ENCODE results near the gene OR2A14. TPM values are rescaled to one million over a fixed set of nuclear protein-coding genes. Genes with fewer than 3 reads are reported as not detected.

The OR2A14 gene
- total RNA-seq, 1 experiment from 2014 or later = not detected

- CTCF ChIA-PET = no interaction called here
- intact Hi-C loops (cut with micrococcal nuclease; ENCODE audit: unreplicated experiment) (no loop called here), in situ Hi-C loops (cut with HindIII; ENCODE audit: low pct_unique_long_range_greater_than_20kb, low sequenced_read_pairs) (no loop called here)
- DNase-seq (ENCODE audit: low read depth, low spot score) (no peak), ATAC-seq (no peak)
- Histone ChIP-seq H3K4me1 (ENCODE audit: control insufficient read depth, insufficient read depth, low read length) (no peaks in the 10 kb centered on the region), H3K36me3 (ENCODE audit: control insufficient read depth, insufficient read depth, low read length) (no peaks in the 10 kb centered on the region), H3K27ac (ENCODE audit: low read length) (no peak overlapping the region), H3K4me3 (ENCODE audit: low read depth in 2 of 2, low read length in 2 of 2) (no peak overlapping the region), H3K27me3 (ENCODE audit: control insufficient read depth, insufficient read depth, low read length) (no peaks in the 10 kb centered on the region), H3K9me3 (ENCODE audit: control insufficient read depth, insufficient read depth, low read depth, low read length) (no peaks in the 10 kb centered on the region)
- POLR2A ChIA-PET = no interaction called here
- no TSS peak for BruUV-seq (replicated peaks)
- TF ChIP-seq POLR2AphosphoS5 (IDR thresholded peaks at IDR 0.05; ENCODE audit: low read depth, low read length) (no peak), TCF7L2 (IDR thresholded peaks at IDR 0.05; ENCODE audit: low read depth, low read length) (no peak), CTCF (IDR thresholded peaks at IDR 0.05) (no peak), REST (IDR thresholded peaks at IDR 0.05; ENCODE audit: insufficient read depth in 1 of 2, low read depth in 2 of 2, low read length in 1 of 2) (no peak), SIN3A (IDR thresholded peaks at IDR 0.05; ENCODE audit: borderline replicate concordance, insufficient read depth, low read depth, low read length) (no peak)
Observed at GRCh38 chr7:144087230-144087629, 35.7 kb upstream of the OR2A14 start.

GRCh38 chr7:144090667-144091066 is 32.3 kb upstream of the OR2A14 start:
- BruUV-seq (replicated peaks) = no TSS peak

More at GRCh38 chr7:144090667-144091066, 32.3 kb upstream of the OR2A14 start:
- no peak for DNase-seq (ENCODE audit: low read depth, low spot score)
- no peak overlapping the region for H3K4me3 ChIP-seq (ENCODE audit: low read depth in 2 of 2, low read length in 2 of 2)
- in situ Hi-C loops (cut with HindIII; ENCODE audit: low pct_unique_long_range_greater_than_20kb, low sequenced_read_pairs) = no loop called here
- ChIA-PET CTCF (no interaction called here), POLR2A (no interaction called here)
- no peaks in the 10 kb centered on the region for H3K36me3 ChIP-seq (ENCODE audit: control insufficient read depth, insufficient read depth, low read length)
- H3K9me3 ChIP-seq (ENCODE audit: control insufficient read depth, insufficient read depth, low read depth, low read length) = no peaks in the 10 kb centered on the region
- no peak for ATAC-seq
- intact Hi-C loops (cut with micrococcal nuclease; ENCODE audit: unreplicated experiment) = no loop called here
- no peak overlapping the region for H3K27ac ChIP-seq (ENCODE audit: low read length)
- H3K4me1 ChIP-seq (ENCODE audit: control insufficient read depth, insufficient read depth, low read length) = no peaks in the 10 kb centered on the region
- H3K27me3 ChIP-seq (ENCODE audit: control insufficient read depth, insufficient read depth, low read length) = no peaks in the 10 kb centered on the region
- TF ChIP-seq TCF7L2 (IDR thresholded peaks at IDR 0.05; ENCODE audit: low read depth, low read length) (no peak), POLR2AphosphoS5 (IDR thresholded peaks at IDR 0.05; ENCODE audit: low read depth, low read length) (no peak), CTCF (IDR thresholded peaks at IDR 0.05) (no peak), SIN3A (IDR thresholded peaks at IDR 0.05; ENCODE audit: borderline replicate concordance, insufficient read depth, low read depth, low read length) (no peak), REST (IDR thresholded peaks at IDR 0.05; ENCODE audit: insufficient read depth in 1 of 2, low read depth in 2 of 2, low read length in 1 of 2) (no peak)
